ENCODE results near the gene BLTP3A. TPM values are rescaled to one million over a fixed set of nuclear protein-coding genes. Genes with fewer than 3 reads are reported as not detected.

The BLTP3A gene
- total and polyA plus RNA-seq, 2 of the 8 experiments (the other 6 are each of a cell fraction or from before 2014, with no cell fraction given): 8.5 to 17.2 TPM

DNA sequence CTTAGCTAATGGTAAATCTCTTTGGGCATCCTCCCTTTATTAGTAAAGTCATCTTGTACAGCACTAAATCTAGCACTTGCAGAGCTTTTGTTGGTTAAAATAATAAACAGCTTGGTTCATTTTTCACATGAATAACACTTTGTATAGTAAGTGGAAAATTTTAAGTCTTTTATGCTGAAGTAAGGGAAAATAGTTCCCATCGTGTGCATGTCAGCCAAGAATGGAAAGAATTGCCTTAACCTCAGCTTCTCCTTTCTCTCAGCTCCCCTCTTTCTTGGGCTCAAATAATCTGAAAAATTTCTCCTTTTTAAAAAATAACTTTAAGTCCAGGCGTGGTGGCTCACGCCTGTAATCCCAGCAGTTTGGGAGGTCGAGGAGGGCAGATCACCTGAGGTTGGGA, 18.0 kb upstream of the BLTP3A start (continued):
- TF ChIP-seq CHD7 (IDR thresholded peaks at IDR 0.05; ENCODE audit: insufficient replicate concordance, low read length): no peak
- no peak for TF ChIP-seq BCL11A (IDR thresholded peaks at IDR 0.05; ENCODE audit: low read depth in 2 of 2, low read length in 2 of 2)
- no peak for TF ChIP-seq SP4 (IDR thresholded peaks at IDR 0.05; ENCODE audit: low read length)
- TF ChIP-seq RNF2 (IDR thresholded peaks at IDR 0.05; ENCODE audit: borderline replicate concordance, low read depth, low read length, missing control alignments, poor library complexity, severe bottlenecking): no peak
- TF ChIP-seq CEBPB (IDR thresholded peaks at IDR 0.05; ENCODE audit: low read depth, low read length): no peak
- no peak for TF ChIP-seq KDM5A (IDR thresholded peaks at IDR 0.05; ENCODE audit: low read length)
- TF ChIP-seq TBP (IDR thresholded peaks at IDR 0.05; ENCODE audit: low read depth, low read length): no peak
- no peak for TF ChIP-seq SP1 (IDR thresholded peaks at IDR 0.05; ENCODE audit: low read depth, low read length)
- TF ChIP-seq HDAC2 (IDR thresholded peaks at IDR 0.05; ENCODE audit: borderline replicate concordance in 1 of 2, low read depth in 2 of 2, low read length in 2 of 2): no peak
- TF ChIP-seq SUZ12 (IDR thresholded peaks at IDR 0.05; ENCODE audit: low read length): no peak
- TF ChIP-seq EZH2 (IDR thresholded peaks at IDR 0.05; ENCODE audit: low read depth, low read length, severe bottlenecking): no peak
- TF ChIP-seq POLR2AphosphoS5 (IDR thresholded peaks at IDR 0.05; ENCODE audit: low read depth, low read length): no peak

Measured in H1 (cell line).